Activated CD4-positive, CD25-positive, alpha-beta regulatory T cell treated with anti-CD3 and anti-CD28 coated beads, Interleukin-2, amount 50 U/mL, for 72 hours (primary cell): ENCODE measurements around the gene MYT1.

ENCODE experiments used
- DNase-seq: peaks from one replicate; pipeline ENCODE4 v3.0.0; 2021

Gene MYT1

GRCh38 chr20:64140061-64140931 lies 24.0 kb upstream of the MYT1 start:
- DNase-seq: no peak

- DNase-seq: no peak
These were observed 23.3 kb upstream of the MYT1 start for GRCh38 chr20:64140956-64141355.

GRCh38 chr20:64142590-64142989 lies 21.7 kb upstream of the MYT1 start:
- no peak for DNase-seq

GRCh38 chr20:64143018-64143801 lies 21.0 kb upstream of the MYT1 start:
- no peak for DNase-seq

- no peak for DNase-seq
These were observed 19.9 kb upstream of the MYT1 start for GRCh38 chr20:64144144-64144912.

- no peak for DNase-seq
These were observed 18.6 kb upstream of the MYT1 start for GRCh38 chr20:64145458-64146300.

- DNase-seq: no peak
These were observed 17.8 kb upstream of the MYT1 start for GRCh38 chr20:64146301-64146935.

GRCh38 chr20:64146936-64147477 lies 17.2 kb upstream of the MYT1 start:
- no peak for DNase-seq

- no peak for DNase-seq
These were observed 15.7 kb upstream of the MYT1 start for GRCh38 chr20:64148581-64148980.

GRCh38 chr20:64149141-64149540 lies 15.1 kb upstream of the MYT1 start:
- no peak for DNase-seq

GRCh38 chr20:64149809-64150560 lies 14.3 kb upstream of the MYT1 start:
- DNase-seq: no peak

GRCh38 chr20:64150756-64151632 lies 13.3 kb upstream of the MYT1 start:
- DNase-seq: no peak

- no peak for DNase-seq
These were observed 12.4 kb upstream of the MYT1 start for GRCh38 chr20:64151633-64152530.

GRCh38 chr20:64152906-64153305 lies 11.3 kb upstream of the MYT1 start:
- no peak for DNase-seq

GRCh38 chr20:64153410-64153809 lies 10.8 kb upstream of the MYT1 start:
- no peak for DNase-seq

GRCh38 chr20:64153861-64154589 lies 10.2 kb upstream of the MYT1 start:
- no peak for DNase-seq

GRCh38 chr20:64154590-64155257 lies 9.5 kb upstream of the MYT1 start:
- no peak for DNase-seq
